Left ventricle myocardium inferior (tissue), 1 donor: ENCODE results near the gene DGKQ. TPM values are rescaled to one million over a fixed set of nuclear protein-coding genes. Genes with fewer than 3 reads are reported as not detected.
"Not testable (repeated sequence)": the region's sequence is repeated elsewhere in the genome, so short reads cannot be mapped to it uniquely, and the experiment has no call there.

Experiments used
- DNase-seq: peaks from one replicate; pipeline ENCODE4 v3.0.0-alpha.2; 2020
- H3K27ac ChIP-seq: fragments of 200-600 bp; replicated peaks from 2 replicates; pipeline ENCODE4 v1.8.0; 2021
- H3K27me3 ChIP-seq: fragments of 200-600 bp; 2 replicates; pipeline ENCODE4 v1.8.0; 2021; ENCODE audit warnings: low read depth
- H3K36me3 ChIP-seq: fragments of 200-600 bp; 2 replicates; pipeline ENCODE4 v1.8.0; 2021
- H3K4me1 ChIP-seq: fragments of 200-600 bp; 2 replicates; pipeline ENCODE4 v1.8.0; 2021
- H3K4me3 ChIP-seq: fragments of 200-600 bp; 2 replicates; pipeline ENCODE4 v1.8.0; 2021; ENCODE audit warnings: mild to moderate bottlenecking, moderate library complexity
- H3K9me3 ChIP-seq: fragments of 200-600 bp; replicated peaks from 2 replicates; pipeline ENCODE4 v1.8.0; 2021
- CTCF ChIP-seq: fragments of 200-600 bp; IDR thresholded peaks from 2 replicates; pipeline ENCODE4 v1.8.0; 2021; ENCODE audit warnings: antibody characterized with exemption, mild to moderate bottlenecking, borderline replicate concordance
- intact Hi-C: fragments of 100-400 bp; cut with micrococcal nuclease; formaldehyde crosslinking; loops from one replicate; pipeline ENCODE4 v1.11.0; 2022
- total RNA-seq: library from RNA; stranded (reverse); fragmentation: NEBNext Ultra II Directional; extraction: Animal tissue kit (Norgen Biotek cat#: 25700); gene quantifications from one replicate; pipeline ENCODE4 v1.2.1, GENCODE V29; 2021
- donor health status: DM: no; HTN: yes; CAD: no; lungs with severe emphysema.

The DGKQ gene
- total RNA-seq, 1 donor from 2014 or later: 3.5 TPM

- Histone ChIP-seq H3K4me3 (no peak overlapping the region), H3K36me3 (no peaks in the 10 kb centered on the region), H3K27ac (no peak overlapping the region), H3K9me3 (no peaks in the 10 kb centered on the region), H3K27me3 (no peaks in the 10 kb centered on the region), H3K4me1 (peaks cover 59% of the 10 kb centered on the region)
- no peak for TF ChIP-seq CTCF
- no peak for DNase-seq
- intact Hi-C loops: no loop called here
Observed at GRCh38 chr4:925771-926500, 47.4 kb downstream of the DGKQ start.

GRCh38 chr4:925171-925570 is 48.2 kb downstream of the DGKQ start:
- intact Hi-C loops: no loop called here
- Histone ChIP-seq H3K27me3 (no peaks in the 10 kb centered on the region), H3K4me3 (no peak overlapping the region), H3K27ac (no peak overlapping the region), H3K9me3 (no peaks in the 10 kb centered on the region), H3K4me1 (peaks cover 55% of the 10 kb centered on the region), H3K36me3 (no peaks in the 10 kb centered on the region)
- no peak for TF ChIP-seq CTCF
- DNase-seq: no peak

- intact Hi-C loops: no loop called here
- DNase-seq: no peak
Observed at GRCh38 chr4:924107-925096, 49.0 kb downstream of the DGKQ start.

GRCh38 chr4:921830-922331 is 51.5 kb downstream of the DGKQ start:
- H3K27ac ChIP-seq: no peak overlapping the region
- intact Hi-C loops: no loop called here
- no peaks in the 10 kb centered on the region for H3K27me3 ChIP-seq
- TF ChIP-seq CTCF: no peak
- no peaks in the 10 kb centered on the region for H3K9me3 ChIP-seq
- H3K4me3 ChIP-seq: no peak overlapping the region
- H3K4me1 ChIP-seq: peaks cover 31% of the 10 kb centered on the region
- no peak for DNase-seq
- no peaks in the 10 kb centered on the region for H3K36me3 ChIP-seq

More at GRCh38 chr4:924107-925096, 49.0 kb downstream of the DGKQ start:
- Histone ChIP-seq H3K36me3 (no peaks in the 10 kb centered on the region), H3K27ac (no peak overlapping the region), H3K4me3 (no peak overlapping the region), H3K27me3 (no peaks in the 10 kb centered on the region), H3K4me1 (peaks cover 48% of the 10 kb centered on the region), H3K9me3 (no peaks in the 10 kb centered on the region)
- no peak for TF ChIP-seq CTCF

- intact Hi-C loops, H3K4me3 ChIP-seq, H3K27ac ChIP-seq, DNase-seq, H3K36me3 ChIP-seq, H3K27me3 ChIP-seq, H3K9me3 ChIP-seq: not testable (repeated sequence)
- H3K4me1 ChIP-seq: peaks cover 25% of the 10 kb centered on the region
Observed at GRCh38 chr4:919004-919680, 54.2 kb downstream of the DGKQ start.

- not testable (repeated sequence) for H3K4me3 ChIP-seq, DNase-seq
Observed at GRCh38 chr4:918591-918990, 54.8 kb downstream of the DGKQ start.

More at GRCh38 chr4:918591-918990, 54.8 kb downstream of the DGKQ start:
- intact Hi-C loops, H3K9me3 ChIP-seq, H3K36me3 ChIP-seq, H3K27me3 ChIP-seq, H3K27ac ChIP-seq: not testable (repeated sequence)
- peaks cover 25% of the 10 kb centered on the region for H3K4me1 ChIP-seq
